ENCODE results near the gene TOP2B.

Gene TOP2B

DNA sequence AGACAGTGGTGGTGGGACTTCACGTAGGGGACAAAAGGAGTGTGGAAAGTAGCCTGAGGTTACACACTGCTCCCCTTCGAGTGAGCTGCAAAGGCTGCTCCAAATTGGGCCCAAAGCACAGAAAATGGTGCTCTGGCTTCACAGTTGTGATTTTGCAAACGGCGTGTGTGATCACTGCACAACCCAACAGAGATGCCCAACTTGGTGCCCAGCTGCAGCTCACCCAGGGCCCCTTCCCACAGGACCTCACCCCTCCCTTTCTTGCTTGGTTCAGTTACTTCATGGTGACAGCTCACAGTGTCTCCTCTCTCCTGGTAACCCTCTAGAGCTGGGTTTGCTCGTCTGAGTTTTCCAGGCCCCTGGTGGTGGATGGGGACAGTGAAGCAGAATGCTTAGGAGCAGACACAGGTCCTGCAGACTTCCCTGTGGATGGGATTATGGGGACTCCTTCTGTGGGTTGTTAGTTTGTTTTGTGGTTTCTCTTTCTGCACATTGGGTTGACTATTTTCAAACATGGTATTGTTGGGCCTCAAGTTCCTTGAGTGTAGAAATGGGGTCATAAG lies 98.3 kb downstream of the TOP2B start:
- TF ChIP-seq CTCF (conservative IDR thresholded peaks at IDR 0.05; ENCODE audit: low read depth): no peak
- ChIA-PET POLR2A (ENCODE audit: low non-redundant PET) (no interaction called here), CTCF (no interaction called here)
- DNase-seq (ENCODE audit: low spot score): no peak
- no peak overlapping the region for H3K27ac ChIP-seq

GRCh38 chr3:25565807-25566206 lies 98.9 kb downstream of the TOP2B start:
- no peak for DNase-seq (ENCODE audit: low spot score)
- POLR2A ChIA-PET (ENCODE audit: low non-redundant PET): no interaction called here
- no peak for TF ChIP-seq CTCF (conservative IDR thresholded peaks at IDR 0.05; ENCODE audit: low read depth)
- CTCF ChIA-PET: no interaction called here
- no peak overlapping the region for H3K27ac ChIP-seq

DNA sequence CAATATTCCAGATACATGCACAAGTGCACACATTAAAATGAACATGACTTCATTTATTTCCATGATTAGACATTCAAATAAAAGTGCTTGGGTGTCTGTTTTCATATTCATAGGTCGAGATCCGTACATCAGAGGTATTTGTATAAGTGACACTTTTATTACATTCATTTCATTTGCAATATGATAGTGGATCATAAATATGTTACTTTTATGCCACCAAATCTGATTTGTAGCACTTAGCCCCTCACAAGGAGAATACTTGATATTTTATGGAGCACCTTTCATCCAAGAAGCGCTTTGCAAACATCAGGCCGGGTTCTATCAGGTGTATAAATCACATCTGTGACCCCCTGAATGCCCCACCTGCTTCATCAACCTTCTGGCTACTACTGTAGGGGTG lies 100.6 kb downstream of the TOP2B start:
- H3K27ac ChIP-seq: no peak overlapping the region
- CTCF ChIA-PET: no interaction called here
- POLR2A ChIA-PET (ENCODE audit: low non-redundant PET): no interaction called here
- TF ChIP-seq CTCF (conservative IDR thresholded peaks at IDR 0.05; ENCODE audit: low read depth): no peak
- no peak for DNase-seq (ENCODE audit: low spot score)

- DNase-seq (ENCODE audit: low spot score): no peak
- ChIA-PET CTCF (interaction anchor here (0.6 to 0.7 kb wide), 2 partner anchors 260 to 274 kb away, joined by 3 to 4 read pairs; no protein-coding TSS in a partner anchor), POLR2A (ENCODE audit: low non-redundant PET) (no interaction called here)
- TF ChIP-seq CTCF (conservative IDR thresholded peaks at IDR 0.05; ENCODE audit: low read depth): no peak
- H3K27ac ChIP-seq: no peak overlapping the region
Observed at GRCh38 chr3:25563601-25564000, 101.1 kb downstream of the TOP2B start.

GRCh38 chr3:25558796-25559195 lies 105.9 kb downstream of the TOP2B start:
- no peak for DNase-seq (ENCODE audit: low spot score)
- ChIA-PET CTCF (no interaction called here), POLR2A (ENCODE audit: low non-redundant PET) (no interaction called here)
- no peak for TF ChIP-seq CTCF (conservative IDR thresholded peaks at IDR 0.05; ENCODE audit: low read depth)
- no peak overlapping the region for H3K27ac ChIP-seq

- no peak overlapping the region for H3K27ac ChIP-seq
- ChIA-PET POLR2A (ENCODE audit: low non-redundant PET) (no interaction called here), CTCF (no interaction called here)
- DNase-seq (ENCODE audit: low spot score): no peak
- TF ChIP-seq CTCF (conservative IDR thresholded peaks at IDR 0.05; ENCODE audit: low read depth): no peak
Observed at GRCh38 chr3:25558121-25558520, 106.6 kb downstream of the TOP2B start.

- no peak overlapping the region for H3K27ac ChIP-seq
- TF ChIP-seq CTCF (conservative IDR thresholded peaks at IDR 0.05; ENCODE audit: low read depth): no peak
- ChIA-PET CTCF (no interaction called here), POLR2A (ENCODE audit: low non-redundant PET) (no interaction called here)
- no peak for DNase-seq (ENCODE audit: low spot score)
Observed at GRCh38 chr3:25557694-25558093, 107.0 kb downstream of the TOP2B start.
